ENCODE results near the gene GLRA3.

GRCh38 chr4:174815282-174815681 lies 13.8 kb downstream of the GLRA3 start:
- no peak for TF ChIP-seq SUZ12 (IDR thresholded peaks at IDR 0.05; ENCODE audit: extremely low read depth, insufficient read depth, insufficient read length)
- TF ChIP-seq YY1 (IDR thresholded peaks at IDR 0.05; ENCODE audit: insufficient read depth, insufficient read length), result no peak

Measured in NT2/D1 (cell line).